A549 (cell line): Measurements from ENCODE around the gene SLC35F3.

Experiments used
- BHLHE40 ChIP-seq: IDR thresholded peaks from 2 replicates; pipeline ENCODE4 v1.6.1; 2012; ENCODE audit warnings: low read depth, low read length, inconsistent platforms
- KDM1A ChIP-seq: fragments of 200-600 bp; sonication (generic); IDR thresholded peaks from 2 replicates; pipeline ENCODE4 v1.6.1; 2016; ENCODE audit warnings: low read depth, mild to moderate bottlenecking
- MAZ ChIP-seq: fragments of 150-350 bp; IDR thresholded peaks from 2 replicates; pipeline ENCODE4 v1.6.1; 2014; ENCODE audit warnings: antibody characterized with exemption, low read depth, low read length, borderline replicate concordance
- NPAS2 ChIP-seq: fragments of 250-450 bp; sonication (Bioruptor Pico); IDR thresholded peaks from 2 replicates; pipeline ENCODE4 v1.8.0; 2022; ENCODE audit warnings: mild to moderate bottlenecking, moderate library complexity, borderline replicate concordance
- POLR2A ChIP-seq: IDR thresholded peaks from 2 replicates; pipeline ENCODE4 v1.6.1; 2012; ENCODE audit warnings: mild to moderate bottlenecking, low read length
- RFX5 ChIP-seq: fragments of 450-650 bp; IDR thresholded peaks from 2 replicates; pipeline ENCODE4 v1.7.1; 2014; ENCODE audit warnings: antibody characterized with exemption, mild to moderate bottlenecking, moderate library complexity
- SMC3 ChIP-seq: fragments of >200 bp; sonication (Bioruptor Twin); formaldehyde crosslinking; IDR thresholded peaks from 3 replicates; pipeline ENCODE4 v1.6.1; 2018; ENCODE audit warnings: inconsistent platforms
- TFCP2L1 ChIP-seq: fragments of 250-450 bp; sonication (Bioruptor Pico); IDR thresholded peaks from 2 replicates; pipeline ENCODE4 v1.5.0; 2021; ENCODE audit warnings: mild to moderate bottlenecking
- TF ChIP-seq, protein P1 (sequence below): fragments of >200 bp; sonication (Bioruptor Twin); formaldehyde crosslinking; IDR thresholded peaks from 3 replicates; pipeline ENCODE4 v1.5.1; 2016
- TF ChIP-seq, protein P2 (sequence below): fragments of 200-600 bp; sonication (generic); IDR thresholded peaks from 2 replicates; pipeline ENCODE4 v1.6.1; 2016; ENCODE audit warnings: antibody characterized with exemption, mild to moderate bottlenecking, moderate library complexity
- TF ChIP-seq, protein P3 (sequence below): IDR thresholded peaks from 2 replicates; pipeline ENCODE4 v1.6.1; 2012; ENCODE audit warnings: low read depth, borderline replicate concordance
- TF ChIP-seq, protein P4 (sequence below): IDR thresholded peaks from 2 replicates; pipeline ENCODE4 v1.6.1; 2012
- TF ChIP-seq, protein P5 (sequence below): fragments of >200 bp; sonication (Bioruptor Twin); formaldehyde crosslinking; IDR thresholded peaks from 3 replicates; pipeline ENCODE4 v1.6.1; 2016

DNA sequence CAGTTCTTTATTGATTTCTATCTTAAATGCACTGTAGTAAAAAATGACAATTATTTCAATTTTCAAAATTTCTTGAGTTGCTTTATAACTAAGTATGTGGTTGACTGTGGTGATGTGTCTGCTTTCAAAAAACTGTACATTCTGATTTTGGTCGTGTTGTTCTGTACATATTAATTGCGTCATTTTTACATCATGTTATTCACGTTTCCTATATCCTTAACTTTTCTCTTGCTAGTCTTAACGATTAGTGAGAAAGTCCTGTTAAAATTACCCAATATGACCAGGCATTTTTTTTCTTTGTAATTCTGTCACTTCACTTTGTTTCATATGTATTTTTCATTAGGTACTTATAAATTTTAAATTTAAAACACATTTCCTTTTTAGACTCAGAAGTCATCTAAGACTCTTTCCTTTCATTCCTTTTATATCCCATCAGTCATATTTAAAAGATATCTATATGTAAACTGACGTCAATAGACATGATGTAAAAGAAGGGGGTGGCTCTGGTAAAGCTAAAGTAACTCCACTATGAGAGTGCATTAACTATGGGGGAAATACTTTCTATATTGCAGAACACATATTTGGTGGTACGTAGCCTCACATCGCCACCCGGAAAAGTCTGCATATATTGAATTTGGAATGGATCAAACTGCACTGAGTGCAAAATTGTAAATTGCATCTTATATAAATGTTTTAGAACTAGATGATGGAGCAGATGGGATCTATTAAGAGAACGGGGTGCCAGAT is 467.7 kb downstream of the SLC35F3 start:
- TF ChIP-seq MAZ (no peak), KDM1A (no peak), RFX5 (no peak), TFCP2L1 (CRISPR knock-in tag) (no peak), POLR2A (no peak), BHLHE40 (no peak), SMC3 (no peak), NPAS2 (no peak)
- TF ChIP-seq, protein P1, sequence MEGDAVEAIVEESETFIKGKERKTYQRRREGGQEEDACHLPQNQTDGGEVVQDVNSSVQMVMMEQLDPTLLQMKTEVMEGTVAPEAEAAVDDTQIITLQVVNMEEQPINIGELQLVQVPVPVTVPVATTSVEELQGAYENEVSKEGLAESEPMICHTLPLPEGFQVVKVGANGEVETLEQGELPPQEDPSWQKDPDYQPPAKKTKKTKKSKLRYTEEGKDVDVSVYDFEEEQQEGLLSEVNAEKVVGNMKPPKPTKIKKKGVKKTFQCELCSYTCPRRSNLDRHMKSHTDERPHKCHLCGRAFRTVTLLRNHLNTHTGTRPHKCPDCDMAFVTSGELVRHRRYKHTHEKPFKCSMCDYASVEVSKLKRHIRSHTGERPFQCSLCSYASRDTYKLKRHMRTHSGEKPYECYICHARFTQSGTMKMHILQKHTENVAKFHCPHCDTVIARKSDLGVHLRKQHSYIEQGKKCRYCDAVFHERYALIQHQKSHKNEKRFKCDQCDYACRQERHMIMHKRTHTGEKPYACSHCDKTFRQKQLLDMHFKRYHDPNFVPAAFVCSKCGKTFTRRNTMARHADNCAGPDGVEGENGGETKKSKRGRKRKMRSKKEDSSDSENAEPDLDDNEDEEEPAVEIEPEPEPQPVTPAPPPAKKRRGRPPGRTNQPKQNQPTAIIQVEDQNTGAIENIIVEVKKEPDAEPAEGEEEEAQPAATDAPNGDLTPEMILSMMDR: no peak
- TF ChIP-seq, protein P2, sequence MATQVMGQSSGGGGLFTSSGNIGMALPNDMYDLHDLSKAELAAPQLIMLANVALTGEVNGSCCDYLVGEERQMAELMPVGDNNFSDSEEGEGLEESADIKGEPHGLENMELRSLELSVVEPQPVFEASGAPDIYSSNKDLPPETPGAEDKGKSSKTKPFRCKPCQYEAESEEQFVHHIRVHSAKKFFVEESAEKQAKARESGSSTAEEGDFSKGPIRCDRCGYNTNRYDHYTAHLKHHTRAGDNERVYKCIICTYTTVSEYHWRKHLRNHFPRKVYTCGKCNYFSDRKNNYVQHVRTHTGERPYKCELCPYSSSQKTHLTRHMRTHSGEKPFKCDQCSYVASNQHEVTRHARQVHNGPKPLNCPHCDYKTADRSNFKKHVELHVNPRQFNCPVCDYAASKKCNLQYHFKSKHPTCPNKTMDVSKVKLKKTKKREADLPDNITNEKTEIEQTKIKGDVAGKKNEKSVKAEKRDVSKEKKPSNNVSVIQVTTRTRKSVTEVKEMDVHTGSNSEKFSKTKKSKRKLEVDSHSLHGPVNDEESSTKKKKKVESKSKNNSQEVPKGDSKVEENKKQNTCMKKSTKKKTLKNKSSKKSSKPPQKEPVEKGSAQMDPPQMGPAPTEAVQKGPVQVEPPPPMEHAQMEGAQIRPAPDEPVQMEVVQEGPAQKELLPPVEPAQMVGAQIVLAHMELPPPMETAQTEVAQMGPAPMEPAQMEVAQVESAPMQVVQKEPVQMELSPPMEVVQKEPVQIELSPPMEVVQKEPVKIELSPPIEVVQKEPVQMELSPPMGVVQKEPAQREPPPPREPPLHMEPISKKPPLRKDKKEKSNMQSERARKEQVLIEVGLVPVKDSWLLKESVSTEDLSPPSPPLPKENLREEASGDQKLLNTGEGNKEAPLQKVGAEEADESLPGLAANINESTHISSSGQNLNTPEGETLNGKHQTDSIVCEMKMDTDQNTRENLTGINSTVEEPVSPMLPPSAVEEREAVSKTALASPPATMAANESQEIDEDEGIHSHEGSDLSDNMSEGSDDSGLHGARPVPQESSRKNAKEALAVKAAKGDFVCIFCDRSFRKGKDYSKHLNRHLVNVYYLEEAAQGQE: no peak
- TF ChIP-seq, protein P3, sequence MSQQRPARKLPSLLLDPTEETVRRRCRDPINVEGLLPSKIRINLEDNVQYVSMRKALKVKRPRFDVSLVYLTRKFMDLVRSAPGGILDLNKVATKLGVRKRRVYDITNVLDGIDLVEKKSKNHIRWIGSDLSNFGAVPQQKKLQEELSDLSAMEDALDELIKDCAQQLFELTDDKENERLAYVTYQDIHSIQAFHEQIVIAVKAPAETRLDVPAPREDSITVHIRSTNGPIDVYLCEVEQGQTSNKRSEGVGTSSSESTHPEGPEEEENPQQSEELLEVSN: no peak
- TF ChIP-seq, protein P4, sequence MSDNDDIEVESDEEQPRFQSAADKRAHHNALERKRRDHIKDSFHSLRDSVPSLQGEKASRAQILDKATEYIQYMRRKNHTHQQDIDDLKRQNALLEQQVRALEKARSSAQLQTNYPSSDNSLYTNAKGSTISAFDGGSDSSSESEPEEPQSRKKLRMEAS: no peak
- TF ChIP-seq, protein P5, sequence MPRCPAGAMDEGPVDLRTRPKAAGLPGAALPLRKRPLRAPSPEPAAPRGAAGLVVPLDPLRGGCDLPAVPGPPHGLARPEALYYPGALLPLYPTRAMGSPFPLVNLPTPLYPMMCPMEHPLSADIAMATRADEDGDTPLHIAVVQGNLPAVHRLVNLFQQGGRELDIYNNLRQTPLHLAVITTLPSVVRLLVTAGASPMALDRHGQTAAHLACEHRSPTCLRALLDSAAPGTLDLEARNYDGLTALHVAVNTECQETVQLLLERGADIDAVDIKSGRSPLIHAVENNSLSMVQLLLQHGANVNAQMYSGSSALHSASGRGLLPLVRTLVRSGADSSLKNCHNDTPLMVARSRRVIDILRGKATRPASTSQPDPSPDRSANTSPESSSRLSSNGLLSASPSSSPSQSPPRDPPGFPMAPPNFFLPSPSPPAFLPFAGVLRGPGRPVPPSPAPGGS: no peak
